Transverse colon (tissue), 4 donors: ENCODE data around the gene PRICKLE2. TPM values are rescaled to one million over a fixed set of nuclear protein-coding genes. Genes with fewer than 3 reads are reported as not detected.
"Not testable (repeated sequence)": the region's sequence is repeated elsewhere in the genome, so short reads cannot be mapped to it uniquely, and the experiment has no call there.

Source experiments
- DNase-seq: peaks from one replicate; pipeline ENCODE4 v3.0.0-alpha.2; 2019
- H3K27ac ChIP-seq, 4 donors: fragments of 200-600 bp; sonication (generic); 2 replicates each; pipeline ENCODE4 v1.5.1; 2016 to 2018; ENCODE audit warnings: inconsistent platforms in 4 of 4
- H3K27me3 ChIP-seq: fragments of 200-600 bp; sonication (generic); 2 replicates; pipeline ENCODE4 v1.5.1; 2017; ENCODE audit warnings: inconsistent platforms
- H3K36me3 ChIP-seq, 4 donors: fragments of 200-600 bp; sonication (generic); 2 replicates each; pipeline ENCODE4 v1.5.1; 2017 to 2019; ENCODE audit warnings: inconsistent platforms in 4 of 4
- H3K4me1 ChIP-seq, 4 donors: fragments of 200-600 bp; sonication (generic); 2 replicates each; pipeline ENCODE4 v1.5.1; 2017 to 2020; ENCODE audit warnings: inconsistent platforms in 4 of 4
- H3K4me3 ChIP-seq, 4 donors: fragments of 200-600 bp; sonication (generic); 1 replicate in 1 of 4; 2 replicates in 3 of 4; pipeline versions ENCODE4 v1.5.1 to v1.6.1; 2017 to 2019; ENCODE audit warnings: inconsistent platforms in 4 of 4
- H3K9me3 ChIP-seq, 2 donors: fragments of 200-600 bp; sonication (generic); 2 replicates each; pipeline ENCODE4 v1.5.1; 2017 to 2019; ENCODE audit warnings: inconsistent platforms in 2 of 2
- CTCF ChIP-seq, 5 experiments: fragments of 200-600 bp in 3 of 5; fragments of 450-650 bp in 2 of 5; sonication (generic) in 3 of 5; IDR thresholded peaks; 1 replicate in 2 of 5; 2 replicates in 3 of 5; pipeline ENCODE4 v1.5.1; 2016 to 2017; ENCODE audit warnings: antibody characterized with exemption in 5 of 5, inconsistent platforms in 3 of 5, mild to moderate bottlenecking in 2 of 5, moderate library complexity in 1 of 5
- EP300 ChIP-seq: sonication (generic); formaldehyde crosslinking; IDR thresholded peaks from one replicate; pipeline ENCODE4 v1.6.1; 2017; ENCODE audit warnings: antibody characterized with exemption, low read depth
- POLR2A ChIP-seq: fragments of 450-650 bp; IDR thresholded peaks from one replicate; pipeline ENCODE4 v1.6.1; 2016; ENCODE audit warnings: antibody characterized with exemption, mild to moderate bottlenecking, moderate library complexity
- POLR2AphosphoS5 ChIP-seq, 3 donors: sonication (generic); formaldehyde crosslinking; IDR thresholded peaks; one replicate each; pipeline ENCODE4 v1.6.1; 2016; ENCODE audit warnings: antibody characterized with exemption in 3 of 3
- WGBS, 2 donors: methylation state at CpG; one replicate each; pipeline ENCODE4 v1.1.5; 2018; ENCODE audit warnings: low coverage in 1 of 2; 5-methylcytosine and 5-hydroxymethylcytosine counted together
- in situ Hi-C, 4 donors: fragments of 200-750 bp; cut with MboI; loops; one replicate each; pipeline versions ENCODE4 v1.15.0 to v1.15.1; 2017; ENCODE audit warnings: low sequenced_read_pairs in 3 of 4, low pct_ligation_motif_present in 1 of 4, low pct_unique_long_range_greater_than_20kb in 1 of 4
- intact Hi-C: fragments of 100-400 bp; cut with DNase I; formaldehyde crosslinking; loops from one replicate; pipeline ENCODE4 v1.15.1; 2023; ENCODE audit warnings: low total_unique reads
- total RNA-seq, 4 donors: library from RNA; depleted of rRNA; stranded (reverse); fragments of >200 nt; gene quantifications; one replicate each; pipeline ENCODE4 v1.1.0, GENCODE V29; 2016

Gene PRICKLE2
- total RNA-seq, 4 donors from 2014 or later, result 8.5 to 38.4 (median 17.4) TPM

- 72 to 83% methylated on average over 2 of the region's 2 CpGs for WGBS, 2 donors
- Histone ChIP-seq H3K36me3 (peaks cover 0 to 6% (median 0%) of the 10 kb centered on the region in 4 donors), H3K27me3 (no peaks in the 10 kb centered on the region), H3K27ac (no peak overlapping the region), H3K4me3 (no peak overlapping the region), H3K9me3 (no peaks in the 10 kb centered on the region), H3K4me1 (peaks cover 0 to 4% (median 0%) of the 10 kb centered on the region in 4 donors)
- TF ChIP-seq POLR2A (no peak), CTCF (IDR thresholded peaks at IDR 0.05) (no peak), POLR2AphosphoS5 (IDR thresholded peaks at IDR 0.05) (no peak), EP300 (no peak)
- intact Hi-C loops (no loop called here), in situ Hi-C loops (no loop called here)
- DNase-seq, result no peak
Observed at GRCh38 chr3:64094713-64095079, 130.6 kb downstream of the PRICKLE2 start.

DNA sequence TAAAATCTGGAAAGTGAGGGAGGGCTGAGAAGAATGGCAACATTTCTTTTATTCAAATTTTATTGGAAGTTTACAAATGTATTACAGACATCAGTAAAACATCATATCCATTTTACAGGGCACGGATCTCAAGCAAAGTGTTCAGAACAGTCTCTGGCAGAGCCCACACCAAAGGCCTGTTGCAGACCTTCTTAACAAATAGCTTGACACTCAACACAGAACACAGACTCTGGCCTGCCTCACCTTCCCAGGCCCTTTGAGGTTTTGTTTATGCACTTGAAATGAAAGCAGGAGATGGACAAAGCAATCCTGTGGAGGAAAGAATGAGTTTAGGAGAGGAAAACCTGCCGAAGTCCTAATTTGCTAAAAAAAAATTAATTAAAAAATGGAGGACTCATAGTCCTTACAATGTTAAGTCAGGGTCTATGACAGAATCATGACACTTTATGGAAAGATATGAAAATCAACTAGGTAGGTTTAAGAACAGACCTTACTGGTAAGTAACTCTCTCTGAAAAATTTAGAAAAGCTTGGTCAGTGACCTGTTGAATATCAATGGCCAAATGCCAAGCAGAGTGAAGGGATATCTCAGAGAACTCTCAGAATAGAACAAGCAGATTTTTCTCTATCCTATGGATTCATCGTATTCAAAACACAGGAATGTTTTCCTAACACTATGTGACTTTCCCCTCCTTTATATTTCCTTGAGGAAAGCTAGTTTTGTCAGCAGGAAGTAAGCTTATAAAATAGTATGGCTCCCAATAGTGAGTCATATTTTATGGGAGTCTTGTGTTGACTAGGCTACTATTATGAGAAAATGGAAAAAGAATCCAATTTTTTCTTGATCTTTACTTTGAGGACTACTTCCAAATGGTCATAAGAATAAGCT lies 131.2 kb downstream of the PRICKLE2 start:
- intact Hi-C loops, result no loop called here
- no peak overlapping the region for H3K27ac ChIP-seq
- WGBS, 2 donors, result 68 to 72% methylated on average over 2 to 3 of the region's 3 CpGs
- no peak for TF ChIP-seq CTCF (IDR thresholded peaks at IDR 0.05)
- TF ChIP-seq POLR2A, result no peak
- TF ChIP-seq POLR2AphosphoS5 (IDR thresholded peaks at IDR 0.05), result no peak
- TF ChIP-seq EP300, result no peak
- no peaks in the 10 kb centered on the region for H3K27me3 ChIP-seq
- DNase-seq, result no peak
- in situ Hi-C loops, result no loop called here
- H3K36me3 ChIP-seq, result peaks cover 0 to 2% (median 0%) of the 10 kb centered on the region in 4 donors
- H3K4me1 ChIP-seq, result peaks cover 0 to 6% (median 0%) of the 10 kb centered on the region in 4 donors
- no peaks in the 10 kb centered on the region for H3K9me3 ChIP-seq
- no peak overlapping the region for H3K4me3 ChIP-seq

GRCh38 chr3:64093211-64093610 lies 132.1 kb downstream of the PRICKLE2 start:
- Histone ChIP-seq H3K4me3 (no peak overlapping the region), H3K36me3 (no peaks in the 10 kb centered on the region), H3K4me1 (peaks cover 0 to 11% (median 0%) of the 10 kb centered on the region in 4 donors), H3K27ac (no peak overlapping the region), H3K27me3 (no peaks in the 10 kb centered on the region), H3K9me3 (no peaks in the 10 kb centered on the region)
- no peak for DNase-seq
- TF ChIP-seq CTCF (IDR thresholded peaks at IDR 0.05) (no peak), POLR2AphosphoS5 (IDR thresholded peaks at IDR 0.05) (no peak), POLR2A (no peak), EP300 (no peak)
- intact Hi-C loops (no loop called here), in situ Hi-C loops (no loop called here)

DNA sequence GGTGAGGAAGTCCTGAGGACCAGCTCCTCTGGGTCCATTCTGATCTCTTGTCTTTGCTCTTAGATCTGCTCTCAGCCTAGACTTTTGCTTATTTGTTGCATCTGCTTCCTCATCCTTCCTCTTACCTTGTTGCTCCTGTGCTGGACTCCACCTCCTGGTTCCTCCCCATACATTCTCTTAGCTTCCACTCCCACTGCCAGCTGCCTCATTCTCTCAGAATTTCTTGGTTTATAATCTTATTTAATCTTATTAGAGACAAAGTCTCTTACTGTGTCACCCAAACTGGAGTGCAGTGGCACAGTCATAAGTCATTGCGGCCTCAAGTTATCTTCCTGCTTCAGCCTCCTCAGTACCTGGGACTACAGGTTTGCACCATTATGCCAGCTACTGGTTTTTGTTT lies 133.8 kb downstream of the PRICKLE2 start:
- Histone ChIP-seq H3K27me3 (no peaks in the 10 kb centered on the region), H3K36me3 (no peaks in the 10 kb centered on the region), H3K4me1 (peaks cover 0 to 11% (median 0%) of the 10 kb centered on the region in 4 donors), H3K27ac (no peak overlapping the region), H3K4me3 (no peak overlapping the region), H3K9me3 (no peaks in the 10 kb centered on the region)
- DNase-seq, result no peak
- TF ChIP-seq CTCF (IDR thresholded peaks at IDR 0.05), result no peak
- no peak for TF ChIP-seq EP300
- TF ChIP-seq POLR2A, result no peak
- no peak for TF ChIP-seq POLR2AphosphoS5 (IDR thresholded peaks at IDR 0.05)
- in situ Hi-C loops, result no loop called here
- 100% methylated on average over 1 of the region's 1 CpG for WGBS, 2 donors
- intact Hi-C loops, result no loop called here

- H3K27me3 ChIP-seq, H3K36me3 ChIP-seq, H3K9me3 ChIP-seq, H3K4me3 ChIP-seq, in situ Hi-C loops: not testable (repeated sequence)
- peak; percentile 17 for DNase-seq
- Histone ChIP-seq H3K4me1 (peaks cover 0 to 11% (median 0%) of the 10 kb centered on the region in 4 donors), H3K27ac (peak overlapping the region in 1 of 4 donors; percentile 15)
- WGBS, 2 donors, result 28 to 33% methylated on average over 3 to 4 of the region's 4 CpGs
- intact Hi-C loops, result loop anchor here (5.0 kb wide), 1 partner anchor 83 kb away; no protein-coding TSS in a partner anchor
Observed at GRCh38 chr3:64089386-64089785, 135.9 kb downstream of the PRICKLE2 start.
